SKM-1 treated with dmso at 0.1 percent for 144 hours (cell line): ENCODE data around the gene BICDL2.
"Not testable (repeated sequence)": the region's sequence is repeated elsewhere in the genome, so short reads cannot be mapped to it uniquely, and the experiment has no call there.

Experiments
- DNase-seq: peaks from one replicate; lab custom pipeline; 2025; ENCODE audit not compliant: unreplicated experiment; lab: John Stamatoyannopoulos, UW

BICDL2 gene, protein sequence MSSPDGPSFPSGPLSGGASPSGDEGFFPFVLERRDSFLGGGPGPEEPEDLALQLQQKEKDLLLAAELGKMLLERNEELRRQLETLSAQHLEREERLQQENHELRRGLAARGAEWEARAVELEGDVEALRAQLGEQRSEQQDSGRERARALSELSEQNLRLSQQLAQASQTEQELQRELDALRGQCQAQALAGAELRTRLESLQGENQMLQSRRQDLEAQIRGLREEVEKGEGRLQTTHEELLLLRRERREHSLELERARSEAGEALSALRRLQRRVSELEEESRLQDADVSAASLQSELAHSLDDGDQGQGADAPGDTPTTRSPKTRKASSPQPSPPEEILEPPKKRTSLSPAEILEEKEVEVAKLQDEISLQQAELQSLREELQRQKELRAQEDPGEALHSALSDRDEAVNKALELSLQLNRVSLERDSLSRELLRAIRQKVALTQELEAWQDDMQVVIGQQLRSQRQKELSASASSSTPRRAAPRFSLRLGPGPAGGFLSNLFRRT

GRCh38 chr16:3036726-3037315 is at the start of gene BICDL2:
Gene BICDL2 (minus strand): TSS chr16:3036944. CDS start chr16:3035496, 1,448 bp downstream.
- no peak for DNase-seq

DNA sequence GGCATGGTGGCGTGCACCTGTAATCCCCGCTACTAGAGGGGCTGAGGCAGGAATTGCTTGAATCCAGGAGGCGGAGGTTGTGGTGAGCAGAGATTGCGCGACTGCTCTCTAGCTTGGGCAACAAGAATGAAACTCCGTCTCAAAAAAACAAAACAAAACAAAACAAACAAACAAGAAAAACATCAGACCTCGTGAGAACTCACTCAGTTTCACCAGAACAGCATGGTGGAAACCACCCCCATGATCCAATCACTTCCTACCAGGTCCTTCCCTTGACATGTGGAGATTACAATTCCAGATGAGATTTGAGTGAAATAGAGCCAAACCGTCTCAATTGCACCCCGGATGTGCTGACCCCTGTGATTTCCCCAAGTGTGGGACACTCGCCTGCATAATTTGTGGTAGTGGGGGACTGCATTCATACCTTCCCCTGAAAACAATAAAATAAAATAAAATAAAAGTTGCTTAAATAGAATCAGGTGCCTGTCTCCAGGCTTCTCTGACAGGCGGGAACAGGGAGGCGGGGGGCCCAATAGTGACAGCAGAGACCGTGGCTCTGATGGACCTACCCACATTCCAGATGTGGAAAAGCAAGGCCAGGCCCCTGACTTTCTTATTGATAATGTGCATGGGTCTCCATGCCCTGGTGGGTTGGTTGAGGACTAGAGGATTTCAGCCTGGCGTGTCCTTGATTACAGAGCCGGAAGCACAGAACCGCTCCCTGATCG is 49.3 kb upstream of the BICDL2 start:
- no peak for DNase-seq

DNA sequence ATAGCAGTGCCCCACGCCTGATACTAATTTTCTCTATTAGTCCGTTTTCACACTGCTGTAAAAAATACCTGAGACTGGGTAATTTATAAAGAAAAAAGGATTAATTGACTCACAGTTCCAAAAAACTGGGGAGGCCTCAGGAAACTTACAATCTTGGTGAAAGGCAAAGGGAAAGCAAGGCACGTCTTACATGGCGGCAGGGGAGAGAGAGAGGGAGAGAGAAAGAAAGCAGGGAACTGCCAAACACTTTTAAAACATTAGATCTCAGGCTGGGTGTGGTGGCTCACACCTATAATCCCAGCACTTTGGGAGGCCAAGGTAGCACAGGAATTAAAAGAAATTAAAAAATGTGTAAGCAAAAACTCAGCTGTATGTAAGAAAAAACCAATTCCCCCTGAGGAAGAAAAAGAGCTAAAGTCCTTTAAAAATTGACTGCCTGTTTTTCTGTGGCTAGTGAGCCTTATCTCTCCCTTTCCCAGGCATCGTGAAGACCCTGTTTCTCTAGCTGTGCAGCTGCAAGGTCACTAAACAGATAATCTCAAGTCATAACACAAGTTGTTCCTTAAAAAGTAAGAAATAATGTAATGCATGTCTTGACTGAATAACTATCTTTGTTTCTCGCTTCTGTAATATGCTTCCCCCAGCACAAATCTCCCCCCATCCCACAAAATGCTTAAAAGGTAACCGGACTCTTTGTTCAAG is 48.4 kb upstream of the BICDL2 start:
- DNase-seq = no peak

DNA sequence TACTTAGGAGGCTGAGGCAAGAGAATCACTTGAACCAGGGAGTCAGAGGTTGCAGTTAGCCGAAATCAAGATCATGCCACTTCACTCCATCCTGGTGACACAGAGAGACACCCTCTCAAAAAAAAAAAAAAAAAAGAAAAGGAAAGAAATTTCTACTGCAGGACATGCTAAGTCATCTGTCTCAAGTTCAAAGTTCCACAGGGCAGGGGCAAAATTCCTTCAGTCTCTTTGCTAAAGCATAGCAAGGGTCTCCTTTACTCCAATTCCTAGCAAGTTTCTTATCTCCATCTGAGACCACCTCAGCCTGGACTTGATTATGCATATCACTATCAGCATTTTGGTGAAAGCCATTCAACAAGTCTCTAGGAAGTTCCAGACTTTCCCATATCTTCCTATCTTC is 47.7 kb upstream of the BICDL2 start:
- DNase-seq = no peak

DNA sequence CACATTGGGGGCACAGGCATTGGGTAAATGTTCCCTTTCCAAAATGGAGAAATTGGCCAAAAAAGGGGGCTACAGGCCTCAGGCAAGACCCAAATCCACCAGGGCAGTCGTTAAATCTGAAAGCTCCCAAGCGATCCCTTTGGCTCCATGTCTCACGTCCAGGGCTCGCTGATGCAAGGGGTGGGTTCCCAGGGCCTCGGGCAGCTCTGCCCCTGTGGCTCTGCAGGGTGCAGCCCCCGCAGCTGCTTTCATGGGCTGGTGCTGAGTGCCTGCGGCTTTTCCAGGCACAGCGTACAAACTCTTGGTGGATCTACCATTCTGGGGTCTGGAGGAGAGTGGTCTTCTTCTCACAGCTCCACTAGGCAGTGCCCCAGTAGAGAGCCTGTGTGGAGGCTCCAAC is 46.7 kb upstream of the BICDL2 start:
- DNase-seq = not testable (repeated sequence)

DNA sequence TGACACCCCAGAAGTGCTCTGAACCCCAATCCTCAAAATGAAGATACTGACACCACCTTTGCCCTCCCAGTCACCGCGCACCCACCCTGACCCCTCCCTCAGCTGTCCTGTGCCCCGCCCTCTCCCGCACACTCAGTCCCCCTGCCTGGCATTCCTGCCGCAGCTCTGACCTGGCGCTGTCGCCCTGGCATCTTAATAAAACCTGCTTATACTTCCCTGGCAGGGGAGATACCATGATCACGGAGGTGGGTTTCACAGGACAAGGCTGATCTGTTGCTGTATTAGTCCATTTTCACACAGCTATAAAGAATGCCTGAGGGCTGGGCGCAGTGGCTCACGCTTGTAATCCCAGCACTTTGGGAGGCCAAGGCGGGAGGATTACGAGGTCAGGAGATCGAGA is 45.2 kb upstream of the BICDL2 start:
- DNase-seq = not testable (repeated sequence)

- DNase-seq = no peak
Observed at GRCh38 chr16:3080024-3080423, 43.3 kb upstream of the BICDL2 start.

GRCh38 chr16:3076577-3076976 is 39.8 kb upstream of the BICDL2 start:
- DNase-seq = no peak

DNA sequence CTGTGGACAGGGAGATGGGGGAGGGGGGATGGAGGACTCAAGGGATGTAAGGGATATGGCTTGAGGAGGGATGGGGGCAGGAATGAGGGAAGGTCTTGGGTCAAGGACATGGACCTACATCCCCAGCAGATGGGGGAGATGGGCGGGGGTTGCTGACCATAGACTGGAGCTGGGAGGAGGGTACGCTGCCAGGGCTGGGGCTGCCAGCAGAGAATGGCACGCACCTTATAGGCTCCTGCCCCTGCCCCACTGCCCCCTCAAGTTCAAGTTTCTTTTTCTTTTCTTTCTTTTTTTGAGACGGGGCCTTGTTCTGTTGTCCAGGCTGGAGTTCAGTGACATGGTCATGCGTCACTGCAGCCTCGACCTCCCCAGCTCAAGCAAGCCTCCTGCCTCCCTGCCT is 39.2 kb upstream of the BICDL2 start:
- not testable (repeated sequence) for DNase-seq

- DNase-seq = no peak
Observed at GRCh38 chr16:3075523-3075915, 38.8 kb upstream of the BICDL2 start.

- peak; percentile 57 for DNase-seq
Observed at GRCh38 chr16:3074860-3075522, 38.2 kb upstream of the BICDL2 start.

GRCh38 chr16:3073448-3073847 is 36.7 kb upstream of the BICDL2 start:
- DNase-seq = no peak

- not testable (repeated sequence) for DNase-seq
Observed at GRCh38 chr16:3072576-3073263, 36.0 kb upstream of the BICDL2 start.

GRCh38 chr16:3072148-3072547 is 35.4 kb upstream of the BICDL2 start:
- DNase-seq = not testable (repeated sequence)

DNA sequence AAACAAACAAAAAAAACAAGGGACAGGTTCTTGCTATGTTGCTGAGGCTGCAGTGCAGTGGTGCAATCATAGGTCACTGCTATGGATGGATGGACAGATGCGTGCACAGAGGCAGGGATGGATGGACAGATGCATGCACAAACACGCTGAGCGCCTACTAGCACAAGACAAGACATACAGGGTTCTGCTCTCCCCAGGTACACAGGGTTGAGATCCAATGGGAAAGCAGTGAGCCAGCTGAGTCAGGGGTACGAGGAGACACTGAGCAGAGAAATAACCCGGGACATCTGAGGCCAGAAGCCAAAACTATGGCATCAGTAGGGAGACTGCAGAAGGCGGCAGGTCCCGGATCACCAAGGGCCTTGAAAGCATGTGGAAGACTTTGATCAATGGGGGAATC is 34.9 kb upstream of the BICDL2 start:
- DNase-seq = no peak

DNA sequence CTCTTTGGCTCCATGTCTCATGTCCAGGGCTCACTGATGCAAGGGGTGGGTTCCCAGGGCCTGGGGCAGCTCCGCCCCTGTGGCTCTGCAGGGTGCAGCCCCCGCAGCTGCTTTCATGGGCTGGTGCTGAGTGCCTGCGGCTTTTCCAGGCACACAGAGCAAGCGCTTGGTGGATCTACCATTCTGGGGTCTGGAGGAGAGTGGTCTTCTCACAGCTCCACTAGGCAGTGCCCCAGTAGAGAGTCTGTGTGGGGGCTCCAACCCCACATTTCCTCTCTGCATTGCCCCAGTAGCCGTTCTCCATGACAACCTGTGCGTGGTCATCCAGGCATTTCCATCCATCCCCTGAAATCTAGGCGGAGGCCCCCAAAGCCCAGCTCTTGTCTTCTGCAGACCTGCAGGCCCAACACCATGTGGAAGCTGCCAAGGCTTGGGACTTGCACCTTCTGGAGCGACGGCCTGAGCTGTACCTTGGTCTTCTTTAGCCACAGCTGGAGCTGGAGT is 33.9 kb upstream of the BICDL2 start:
- no peak for DNase-seq

DNA sequence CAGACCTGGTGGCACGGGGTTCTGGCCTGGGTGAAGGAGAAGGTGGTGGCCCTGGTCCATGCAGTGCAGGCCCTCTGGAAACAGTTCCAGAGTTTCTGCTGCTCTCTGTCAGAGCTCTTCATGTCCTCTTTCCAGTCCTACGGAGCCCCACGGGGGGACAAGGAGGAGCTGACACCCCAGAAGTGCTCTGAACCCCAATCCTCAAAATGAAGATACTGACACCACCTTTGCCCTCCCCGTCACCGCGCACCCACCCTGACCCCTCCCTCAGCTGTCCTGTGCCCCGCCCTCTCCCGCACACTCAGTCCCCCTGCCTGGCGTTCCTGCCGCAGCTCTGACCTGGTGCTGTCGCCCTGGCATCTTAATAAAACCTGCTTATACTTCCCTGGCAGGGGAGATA is 32.4 kb upstream of the BICDL2 start:
- DNase-seq = not testable (repeated sequence)

DNA sequence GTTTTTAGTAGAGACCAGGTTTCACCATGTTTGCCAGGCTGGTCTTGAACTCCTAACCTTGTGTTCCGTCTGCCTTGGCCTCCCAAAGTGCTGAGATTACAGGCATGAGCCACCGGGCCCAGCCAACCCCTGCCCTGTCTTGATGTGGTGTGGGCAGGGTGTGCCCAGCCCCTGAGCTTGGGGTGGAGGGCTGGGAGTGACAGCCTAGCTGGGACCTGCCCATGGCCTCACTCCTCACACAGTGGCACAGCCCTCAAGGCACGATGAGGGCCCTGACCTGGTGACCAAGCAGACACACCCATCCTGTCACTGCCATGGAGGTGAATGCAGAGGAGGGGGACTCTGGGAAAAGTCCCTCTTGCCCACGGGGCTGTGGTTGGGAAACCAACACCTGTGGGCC is 31.7 kb upstream of the BICDL2 start:
- DNase-seq = no peak

- no peak for DNase-seq
Observed at GRCh38 chr16:3066440-3066748, 29.6 kb upstream of the BICDL2 start.
